NCI-H2029 (cell line): ENCODE data around the gene TSC22D2.
"Not testable (repeated sequence)": the region's sequence is repeated elsewhere in the genome, so short reads cannot be mapped to it uniquely, and the experiment has no call there.

ENCODE experiments used
- DNase-seq: peaks from one replicate; lab custom pipeline; 2025; lab: John Stamatoyannopoulos, UW

Gene TSC22D2

GRCh38 chr3:150490277-150490986 lies 82.3 kb downstream of the TSC22D2 start:
- no peak for DNase-seq

- DNase-seq = no peak
Observed at GRCh38 chr3:150494411-150494977, 86.4 kb downstream of the TSC22D2 start.

- DNase-seq = no peak
Observed at GRCh38 chr3:150495149-150495548, 87.1 kb downstream of the TSC22D2 start.

- peak; percentile 30 for DNase-seq
Observed at GRCh38 chr3:150495563-150496168, 87.6 kb downstream of the TSC22D2 start.

GRCh38 chr3:150497956-150498355 lies 89.9 kb downstream of the TSC22D2 start:
- no peak for DNase-seq

GRCh38 chr3:150500960-150501359 lies 92.9 kb downstream of the TSC22D2 start:
- DNase-seq = not testable (repeated sequence)

- no peak for DNase-seq
Observed at GRCh38 chr3:150503402-150504099, 95.5 kb downstream of the TSC22D2 start.

- DNase-seq = no peak
Observed at GRCh38 chr3:150504483-150504882, 96.4 kb downstream of the TSC22D2 start.

GRCh38 chr3:150508401-150508800 lies 100.3 kb downstream of the TSC22D2 start:
- DNase-seq = no peak

- DNase-seq = no peak
Observed at GRCh38 chr3:150509780-150510179, 101.7 kb downstream of the TSC22D2 start.

- DNase-seq = no peak
Observed at GRCh38 chr3:150511122-150511821, 103.2 kb downstream of the TSC22D2 start.

- no peak for DNase-seq
Observed at GRCh38 chr3:150515210-150515609, 107.1 kb downstream of the TSC22D2 start.
